Tibial nerve (tissue), 4 donors: ENCODE data around the gene PCBD1.

Experiments
- EP300 ChIP-seq, 2 donors: sonication (generic); formaldehyde crosslinking; IDR thresholded peaks; one replicate each; pipeline ENCODE4 v1.6.1; 2017; ENCODE audit warnings: antibody characterized with exemption in 2 of 2, mild to moderate bottlenecking in 1 of 2
- POLR2A ChIP-seq, 2 donors: fragments of 450-650 bp; IDR thresholded peaks; one replicate each; pipeline ENCODE4 v1.6.1; 2017; ENCODE audit warnings: antibody characterized with exemption in 2 of 2, mild to moderate bottlenecking in 2 of 2, moderate library complexity in 2 of 2
- TF ChIP-seq, protein P1 (sequence below), 5 experiments: fragments of 200-600 bp in 3 of 5; fragments of 450-650 bp in 2 of 5; sonication (generic) in 3 of 5; IDR thresholded peaks; one replicate each; pipeline ENCODE4 v1.5.1; 2016 to 2019; ENCODE audit warnings: antibody characterized with exemption in 5 of 5, mild to moderate bottlenecking in 3 of 5, moderate library complexity in 2 of 5

- TF ChIP-seq, protein P1, sequence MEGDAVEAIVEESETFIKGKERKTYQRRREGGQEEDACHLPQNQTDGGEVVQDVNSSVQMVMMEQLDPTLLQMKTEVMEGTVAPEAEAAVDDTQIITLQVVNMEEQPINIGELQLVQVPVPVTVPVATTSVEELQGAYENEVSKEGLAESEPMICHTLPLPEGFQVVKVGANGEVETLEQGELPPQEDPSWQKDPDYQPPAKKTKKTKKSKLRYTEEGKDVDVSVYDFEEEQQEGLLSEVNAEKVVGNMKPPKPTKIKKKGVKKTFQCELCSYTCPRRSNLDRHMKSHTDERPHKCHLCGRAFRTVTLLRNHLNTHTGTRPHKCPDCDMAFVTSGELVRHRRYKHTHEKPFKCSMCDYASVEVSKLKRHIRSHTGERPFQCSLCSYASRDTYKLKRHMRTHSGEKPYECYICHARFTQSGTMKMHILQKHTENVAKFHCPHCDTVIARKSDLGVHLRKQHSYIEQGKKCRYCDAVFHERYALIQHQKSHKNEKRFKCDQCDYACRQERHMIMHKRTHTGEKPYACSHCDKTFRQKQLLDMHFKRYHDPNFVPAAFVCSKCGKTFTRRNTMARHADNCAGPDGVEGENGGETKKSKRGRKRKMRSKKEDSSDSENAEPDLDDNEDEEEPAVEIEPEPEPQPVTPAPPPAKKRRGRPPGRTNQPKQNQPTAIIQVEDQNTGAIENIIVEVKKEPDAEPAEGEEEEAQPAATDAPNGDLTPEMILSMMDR (IDR thresholded peaks at IDR 0.05) = no peak
- no peak for TF ChIP-seq POLR2A (IDR thresholded peaks at IDR 0.05)
- TF ChIP-seq EP300 (IDR thresholded peaks at IDR 0.05) = no peak
Measured at GRCh38 chr10:70911386-70911785, 23.0 kb upstream of the PCBD1 start.
